C4-2B (cell line): Measurements from ENCODE around the gene QDPR.

Experiments used
- ZFX ChIP-seq: fragments of 450-650 bp; IDR thresholded peaks from 2 replicates; pipeline ENCODE4 v1.6.1; 2017
- TF ChIP-seq, protein P1 (sequence below): fragments of 450-650 bp; conservative IDR thresholded peaks from 2 replicates; pipeline ENCODE4 v1.5.1; 2017; ENCODE audit warnings: mild to moderate bottlenecking

- TF ChIP-seq, protein P1, sequence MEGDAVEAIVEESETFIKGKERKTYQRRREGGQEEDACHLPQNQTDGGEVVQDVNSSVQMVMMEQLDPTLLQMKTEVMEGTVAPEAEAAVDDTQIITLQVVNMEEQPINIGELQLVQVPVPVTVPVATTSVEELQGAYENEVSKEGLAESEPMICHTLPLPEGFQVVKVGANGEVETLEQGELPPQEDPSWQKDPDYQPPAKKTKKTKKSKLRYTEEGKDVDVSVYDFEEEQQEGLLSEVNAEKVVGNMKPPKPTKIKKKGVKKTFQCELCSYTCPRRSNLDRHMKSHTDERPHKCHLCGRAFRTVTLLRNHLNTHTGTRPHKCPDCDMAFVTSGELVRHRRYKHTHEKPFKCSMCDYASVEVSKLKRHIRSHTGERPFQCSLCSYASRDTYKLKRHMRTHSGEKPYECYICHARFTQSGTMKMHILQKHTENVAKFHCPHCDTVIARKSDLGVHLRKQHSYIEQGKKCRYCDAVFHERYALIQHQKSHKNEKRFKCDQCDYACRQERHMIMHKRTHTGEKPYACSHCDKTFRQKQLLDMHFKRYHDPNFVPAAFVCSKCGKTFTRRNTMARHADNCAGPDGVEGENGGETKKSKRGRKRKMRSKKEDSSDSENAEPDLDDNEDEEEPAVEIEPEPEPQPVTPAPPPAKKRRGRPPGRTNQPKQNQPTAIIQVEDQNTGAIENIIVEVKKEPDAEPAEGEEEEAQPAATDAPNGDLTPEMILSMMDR = no peak
- TF ChIP-seq ZFX = no peak
Observed at GRCh38 chr4:17546678-17547077, 34.8 kb upstream of the QDPR start.
